ENCODE results near the gene WWC1.

Gene WWC1

DNA sequence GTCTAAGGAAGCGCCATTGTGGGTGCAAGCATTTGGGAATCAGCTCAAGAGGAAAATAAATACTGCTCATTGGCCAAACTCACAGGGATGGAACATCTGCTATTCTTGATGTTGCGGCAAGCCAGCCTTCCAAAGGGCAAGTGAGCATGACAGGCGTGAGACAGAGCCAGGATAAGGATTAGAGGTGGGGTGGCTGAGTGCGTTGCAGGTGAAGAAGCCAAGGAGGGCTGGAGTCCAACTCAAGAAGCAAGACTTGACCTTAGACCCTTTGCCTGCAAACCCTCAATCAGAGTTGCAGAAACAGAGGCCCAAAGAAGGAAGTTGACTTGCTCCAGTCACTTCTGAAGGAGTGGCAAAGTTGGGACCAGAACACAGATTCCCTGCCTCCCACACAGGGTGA lies 79.4 kb downstream of the WWC1 start:
- DNase-seq (ENCODE audit: low read depth) = no peak
- TF ChIP-seq, protein P1, sequence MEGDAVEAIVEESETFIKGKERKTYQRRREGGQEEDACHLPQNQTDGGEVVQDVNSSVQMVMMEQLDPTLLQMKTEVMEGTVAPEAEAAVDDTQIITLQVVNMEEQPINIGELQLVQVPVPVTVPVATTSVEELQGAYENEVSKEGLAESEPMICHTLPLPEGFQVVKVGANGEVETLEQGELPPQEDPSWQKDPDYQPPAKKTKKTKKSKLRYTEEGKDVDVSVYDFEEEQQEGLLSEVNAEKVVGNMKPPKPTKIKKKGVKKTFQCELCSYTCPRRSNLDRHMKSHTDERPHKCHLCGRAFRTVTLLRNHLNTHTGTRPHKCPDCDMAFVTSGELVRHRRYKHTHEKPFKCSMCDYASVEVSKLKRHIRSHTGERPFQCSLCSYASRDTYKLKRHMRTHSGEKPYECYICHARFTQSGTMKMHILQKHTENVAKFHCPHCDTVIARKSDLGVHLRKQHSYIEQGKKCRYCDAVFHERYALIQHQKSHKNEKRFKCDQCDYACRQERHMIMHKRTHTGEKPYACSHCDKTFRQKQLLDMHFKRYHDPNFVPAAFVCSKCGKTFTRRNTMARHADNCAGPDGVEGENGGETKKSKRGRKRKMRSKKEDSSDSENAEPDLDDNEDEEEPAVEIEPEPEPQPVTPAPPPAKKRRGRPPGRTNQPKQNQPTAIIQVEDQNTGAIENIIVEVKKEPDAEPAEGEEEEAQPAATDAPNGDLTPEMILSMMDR (conservative IDR thresholded peaks at IDR 0.05; ENCODE audit: low read length) = no peak
- no peak overlapping the region for H3K4me3 ChIP-seq (ENCODE audit: low read length)

DNA sequence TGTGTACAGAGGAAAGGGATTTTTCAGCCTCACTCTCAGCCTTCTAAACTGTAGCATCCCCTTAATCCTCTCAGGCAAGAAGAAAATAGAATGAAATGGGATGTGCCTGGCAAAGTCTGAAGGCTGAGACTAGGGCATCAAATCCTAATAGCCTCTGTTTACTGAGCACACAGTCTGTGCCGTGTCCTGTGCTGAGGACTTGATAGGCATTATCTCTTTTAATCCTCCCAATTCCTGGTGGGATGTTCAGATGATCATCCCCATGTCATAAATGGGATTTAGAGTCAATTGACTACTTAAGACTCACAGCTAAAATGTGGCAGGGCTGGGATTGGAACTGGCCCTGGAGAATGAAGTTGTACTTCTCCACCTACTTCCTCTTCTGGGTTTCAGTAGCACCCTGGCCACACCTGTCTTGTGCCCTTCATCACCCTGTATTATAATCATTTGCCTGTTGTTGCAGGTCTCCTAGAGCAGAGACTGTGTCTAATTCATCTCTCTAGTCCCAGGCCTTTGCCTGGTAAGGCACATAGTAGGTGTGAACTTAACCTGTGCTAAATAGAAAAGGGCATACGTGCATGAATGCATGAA lies 81.0 kb downstream of the WWC1 start:
- TF ChIP-seq, protein P1 (conservative IDR thresholded peaks at IDR 0.05; ENCODE audit: low read length) = no peak
- DNase-seq (ENCODE audit: low read depth) = no peak
- no peak overlapping the region for H3K4me3 ChIP-seq (ENCODE audit: low read length)

DNA sequence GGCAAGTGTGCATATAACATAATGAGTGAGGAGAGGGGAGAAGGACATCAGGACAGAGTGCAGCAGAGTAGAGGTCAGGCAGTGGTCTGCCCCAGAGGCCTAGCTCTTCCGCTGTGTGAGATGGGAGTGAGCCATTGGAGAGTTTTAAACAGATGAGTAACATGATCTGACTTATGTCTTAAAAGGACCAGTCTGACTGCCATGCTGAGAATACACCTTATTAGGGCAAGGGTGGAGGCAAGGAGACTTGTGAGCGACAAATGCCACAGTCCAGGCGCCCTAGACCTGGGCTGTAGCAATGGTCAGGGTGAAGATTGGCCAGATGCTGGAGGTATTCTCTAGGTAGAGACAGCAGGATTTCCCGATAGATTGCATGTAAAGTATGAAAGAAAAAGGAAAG lies 83.1 kb downstream of the WWC1 start:
- H3K4me3 ChIP-seq (ENCODE audit: low read length) = no peak overlapping the region
- no peak for DNase-seq (ENCODE audit: low read depth)
- TF ChIP-seq, protein P1 (conservative IDR thresholded peaks at IDR 0.05; ENCODE audit: low read length) = no peak

DNA sequence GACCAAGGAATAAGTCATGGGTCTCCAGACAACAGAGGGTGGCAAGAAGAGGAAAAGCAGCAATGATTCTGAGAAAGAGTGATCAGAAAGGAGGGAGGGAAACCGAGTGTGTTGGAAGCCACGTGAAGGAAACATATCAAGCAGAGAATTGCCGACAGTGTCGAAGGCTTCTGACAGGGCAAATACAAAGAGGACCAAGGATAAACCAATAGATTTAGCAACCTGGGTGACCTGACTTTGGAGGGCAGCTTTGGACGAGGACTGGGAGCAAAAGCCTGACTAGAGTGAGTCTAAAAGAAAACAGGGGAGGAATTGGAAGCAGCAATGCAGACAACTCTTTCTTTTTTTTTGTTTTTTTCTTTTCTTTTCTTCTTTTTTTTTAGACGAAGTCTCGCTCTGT lies 83.8 kb downstream of the WWC1 start:
- TF ChIP-seq, protein P1 (conservative IDR thresholded peaks at IDR 0.05; ENCODE audit: low read length) = no peak
- no peak overlapping the region for H3K4me3 ChIP-seq (ENCODE audit: low read length)
- DNase-seq (ENCODE audit: low read depth) = no peak

DNA sequence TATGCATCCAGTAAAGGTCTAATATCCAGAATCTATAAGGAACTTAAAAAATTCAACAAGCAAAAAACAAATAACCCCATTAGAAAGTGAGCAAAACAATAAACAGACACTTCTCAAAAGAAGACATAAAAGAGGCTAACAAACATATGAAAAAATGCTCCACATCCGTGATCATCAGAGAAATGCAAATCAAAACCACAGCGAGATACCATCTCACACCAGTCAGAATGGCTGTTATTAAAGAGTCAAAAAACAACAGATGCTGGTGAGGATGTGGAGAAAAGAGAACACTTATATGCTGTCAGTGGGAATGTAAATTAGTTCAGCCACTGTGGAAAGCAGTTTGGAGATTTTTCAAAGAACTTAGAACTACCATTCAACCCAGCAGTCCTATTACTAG lies 86.1 kb downstream of the WWC1 start:
- no peak for DNase-seq (ENCODE audit: low read depth)
- TF ChIP-seq, protein P1 (conservative IDR thresholded peaks at IDR 0.05; ENCODE audit: low read length) = no peak
- H3K4me3 ChIP-seq (ENCODE audit: low read length) = no peak overlapping the region

DNA sequence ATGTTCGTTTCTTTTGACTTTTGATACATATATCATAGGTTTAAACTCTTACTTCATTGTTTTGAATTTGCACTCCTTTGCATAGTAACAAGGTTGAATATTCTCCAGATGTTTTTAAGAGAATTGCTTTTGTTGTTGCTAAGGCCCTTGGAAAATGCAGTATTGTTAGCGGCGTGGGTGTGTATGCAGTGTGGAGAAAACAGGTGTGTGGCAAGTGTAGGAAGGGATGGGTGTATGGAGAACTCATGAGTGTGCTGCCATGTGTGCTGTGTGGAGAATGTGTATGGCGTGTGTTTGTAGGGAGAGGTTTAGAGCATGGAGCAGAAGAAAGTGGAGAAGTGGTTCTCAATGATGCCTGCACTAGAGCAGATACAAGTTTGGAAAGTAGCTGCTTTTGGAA lies 87.3 kb downstream of the WWC1 start:
- no peak overlapping the region for H3K4me3 ChIP-seq (ENCODE audit: low read length)
- no peak for DNase-seq (ENCODE audit: low read depth)
- TF ChIP-seq, protein P1 (conservative IDR thresholded peaks at IDR 0.05; ENCODE audit: low read length) = no peak

DNA sequence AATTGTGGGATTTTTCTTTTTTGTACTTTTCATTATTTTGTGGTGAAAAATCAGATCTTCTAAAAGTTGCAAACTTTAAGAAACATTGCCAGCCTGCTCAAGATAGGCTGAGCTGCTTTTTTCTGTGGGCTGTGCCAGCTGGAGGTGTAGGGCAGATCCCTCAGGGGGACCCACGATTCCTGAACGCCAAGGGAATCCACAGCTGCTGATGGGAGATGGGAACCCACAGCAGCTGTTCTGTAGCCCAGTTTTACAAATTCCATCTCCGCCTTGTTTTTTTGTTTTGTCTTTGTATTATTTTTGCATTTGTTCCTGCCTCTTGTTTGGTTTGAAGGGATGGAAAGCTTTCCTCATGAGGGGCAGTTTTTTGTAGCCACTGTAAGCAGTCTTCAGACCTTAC lies 91.0 kb downstream of the WWC1 start:
- H3K4me3 ChIP-seq (ENCODE audit: low read length) = no peak overlapping the region
- no peak for DNase-seq (ENCODE audit: low read depth)
- TF ChIP-seq, protein P1 (conservative IDR thresholded peaks at IDR 0.05; ENCODE audit: low read length) = no peak

Measured in AG10803 (cell line).